NCI-H526 (cell line): ENCODE data around the gene NHLH1.

Experiments
- DNase-seq, 2 experiments: peaks; one replicate each; lab custom pipeline; 2025; lab: John Stamatoyannopoulos, UW

Gene NHLH1

DNA sequence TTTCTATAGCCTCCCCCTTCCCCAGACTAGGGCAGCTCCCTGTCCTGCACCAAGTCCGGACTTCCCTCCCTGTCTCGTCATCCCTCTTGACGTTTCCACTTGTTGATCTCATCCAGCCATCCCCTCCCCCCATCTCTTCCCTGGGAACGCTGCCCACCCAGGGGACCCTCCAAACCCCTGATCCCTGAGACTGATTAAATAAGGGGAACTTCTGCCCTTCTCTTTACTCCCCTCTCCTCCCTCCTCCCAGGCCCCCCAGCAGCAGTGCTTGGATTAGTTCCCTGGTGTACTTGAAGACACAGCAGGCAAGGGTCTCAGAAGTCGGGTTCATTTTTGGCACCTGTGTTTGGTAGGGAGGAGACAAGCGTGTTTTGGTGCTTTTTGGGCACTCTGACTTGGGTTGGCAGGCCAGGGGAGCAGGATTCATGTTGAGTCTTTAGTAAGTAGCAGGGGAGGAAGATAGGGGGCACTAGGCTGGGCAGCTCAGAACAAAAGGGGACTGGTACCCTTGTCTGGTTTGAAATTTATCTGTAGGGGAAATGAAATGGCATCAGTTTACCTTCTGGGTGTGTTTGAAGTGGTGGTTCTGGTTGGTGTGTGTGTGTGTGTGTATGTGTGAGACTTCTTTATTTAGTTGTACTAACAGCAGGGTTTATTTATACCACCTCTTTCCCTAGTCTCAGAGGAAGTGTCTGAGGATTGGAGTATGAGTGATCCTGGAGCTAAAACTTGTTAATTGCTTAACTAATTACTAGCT, 44.6 kb downstream of the NHLH1 start:
- no peak for DNase-seq

DNA sequence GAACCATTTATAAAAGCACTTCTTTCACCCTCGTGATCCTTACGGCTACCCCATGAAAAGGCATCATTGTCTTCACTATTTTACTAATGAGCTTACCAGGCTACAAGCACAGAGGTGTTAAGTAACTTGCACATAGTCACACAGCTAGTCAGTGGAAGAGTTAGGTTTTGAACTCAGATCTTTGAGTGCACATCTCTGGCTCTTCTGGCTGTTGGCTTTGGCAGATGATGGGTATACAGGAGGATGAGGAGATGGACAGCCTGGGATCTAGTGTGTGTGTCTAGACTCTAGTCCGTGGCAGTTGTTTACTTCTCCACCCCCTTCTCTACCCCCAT, 45.1 kb downstream of the NHLH1 start:
- DNase-seq, result no peak

DNA sequence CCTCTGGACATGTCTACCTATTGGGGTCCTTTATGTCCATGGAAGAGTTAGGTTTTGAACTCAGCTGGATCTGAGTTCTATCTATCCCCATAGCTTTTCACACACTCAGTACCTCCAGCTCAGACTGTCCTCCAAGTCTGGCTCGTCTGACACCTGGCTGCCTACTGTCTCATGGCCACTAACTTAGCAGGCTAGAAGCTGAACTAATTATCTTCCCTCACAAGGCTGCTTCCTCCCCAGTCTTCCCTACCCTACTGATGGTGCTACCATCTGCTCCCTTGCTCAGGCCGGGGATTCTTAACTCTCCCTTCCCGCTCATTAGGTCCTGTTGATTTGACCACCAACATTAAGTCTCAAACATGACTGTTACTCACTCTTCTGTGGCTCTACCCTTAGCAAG, 46.8 kb downstream of the NHLH1 start:
- DNase-seq, result no peak

- DNase-seq, result peak; percentile 14 to 18
These were observed 48.0 kb downstream of the NHLH1 start for GRCh38 chr1:160414881-160415280.

DNA sequence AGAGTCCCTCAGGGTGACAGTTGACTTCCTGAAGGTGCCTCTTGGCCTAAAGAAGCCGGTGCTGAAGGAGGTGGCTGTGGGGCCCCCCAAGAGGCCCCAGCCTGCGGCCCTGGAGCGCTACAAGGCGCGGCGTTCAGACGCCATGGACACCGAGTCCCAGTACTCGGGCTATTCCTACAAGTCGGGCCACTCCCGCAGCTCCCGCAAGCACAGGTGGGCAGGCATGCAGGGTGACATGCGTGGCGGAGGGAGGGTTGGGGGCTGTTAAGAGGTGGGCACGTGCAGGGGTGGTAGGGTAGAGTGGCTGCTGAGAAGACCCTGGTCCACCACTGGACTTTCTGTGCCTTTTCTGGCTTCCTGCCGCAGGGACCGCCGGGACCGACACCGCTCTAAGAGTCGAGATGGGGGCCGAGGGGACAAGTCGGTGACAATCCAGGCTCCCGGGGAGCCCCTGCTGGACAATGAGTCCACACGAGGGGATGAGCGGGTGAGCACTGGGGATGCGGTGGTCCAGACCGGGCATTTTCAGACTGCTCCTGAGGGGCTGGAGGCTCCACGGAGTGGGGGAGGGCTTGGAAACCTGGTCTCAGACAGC, 48.9 kb downstream of the NHLH1 start:
- no peak for DNase-seq

DNA sequence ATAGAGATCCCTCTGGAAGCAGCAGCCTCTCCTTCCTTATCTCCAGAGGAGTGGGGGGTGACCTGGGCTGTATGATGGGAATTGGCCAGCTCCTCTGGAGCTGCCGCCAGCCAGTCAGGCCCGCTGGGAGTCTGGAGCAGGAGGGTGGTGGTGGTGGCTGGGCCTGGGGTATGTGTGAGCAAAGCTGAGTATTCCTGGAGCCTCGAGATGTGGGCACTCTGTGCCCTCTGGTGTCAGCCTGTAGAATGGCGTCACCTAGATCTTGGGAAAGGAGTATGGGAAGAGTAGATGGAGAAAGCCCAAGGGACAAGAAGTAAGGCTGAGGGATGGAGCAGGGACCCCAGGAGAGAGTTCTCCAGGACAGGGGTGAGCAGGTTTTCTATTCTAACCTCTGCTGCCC, 49.5 kb downstream of the NHLH1 start:
- peak; percentile 65 to 74 for DNase-seq

DNA sequence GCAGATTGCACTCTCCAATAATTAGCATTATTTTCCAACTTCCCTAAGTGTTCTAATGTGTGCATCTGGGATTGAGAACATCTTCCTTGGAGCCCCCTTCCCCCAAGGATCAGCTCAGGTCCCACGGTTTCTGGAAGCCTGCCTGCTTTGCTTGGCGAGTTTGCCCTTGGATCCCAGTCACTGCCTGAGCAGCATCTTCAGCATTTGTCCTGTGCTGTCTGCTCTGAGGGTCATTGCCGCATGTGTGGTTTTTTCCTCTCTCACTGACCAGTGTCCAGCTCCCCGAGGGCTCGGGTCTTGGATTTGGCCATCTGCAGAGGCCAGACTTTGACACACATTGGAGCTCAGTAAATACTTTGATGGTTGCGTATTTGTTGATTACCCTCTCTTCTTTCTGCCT, 51.6 kb downstream of the NHLH1 start:
- no peak for DNase-seq

DNA sequence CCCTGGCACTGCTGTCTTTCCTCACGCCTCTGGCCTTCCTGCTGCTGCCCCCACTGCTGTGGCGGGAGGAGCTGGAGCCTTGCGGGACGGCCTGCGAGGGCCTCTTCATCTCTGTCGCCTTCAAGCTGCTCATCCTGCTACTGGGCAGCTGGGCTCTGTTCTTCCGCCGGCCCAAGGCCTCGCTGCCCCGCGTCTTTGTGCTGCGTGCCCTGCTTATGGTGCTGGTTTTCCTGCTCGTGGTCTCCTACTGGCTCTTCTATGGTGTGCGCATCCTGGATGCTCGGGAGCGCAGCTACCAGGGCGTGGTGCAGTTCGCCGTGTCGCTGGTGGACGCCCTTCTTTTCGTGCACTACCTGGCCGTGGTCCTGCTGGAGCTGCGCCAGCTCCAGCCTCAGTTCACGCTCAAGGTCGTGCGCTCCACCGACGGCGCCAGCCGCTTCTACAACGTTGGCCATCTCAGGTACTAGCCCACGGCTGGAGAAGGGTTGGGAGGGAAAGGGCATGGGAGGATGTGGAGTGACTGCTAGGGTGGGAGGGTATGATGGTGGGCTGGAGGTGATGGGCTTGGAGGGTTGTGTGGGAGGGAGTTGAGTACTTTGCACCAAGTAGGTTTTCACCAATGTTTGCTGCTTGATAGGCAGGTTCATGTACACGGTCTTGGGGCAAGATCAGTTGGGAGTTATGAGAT, 52.4 kb downstream of the NHLH1 start:
- no peak for DNase-seq

- no peak for DNase-seq
These were observed 52.9 kb downstream of the NHLH1 start for GRCh38 chr1:160419838-160420169.

GRCh38 chr1:160420881-160421842, 54.3 kb downstream of the NHLH1 start:
- DNase-seq, result no peak

- no peak for DNase-seq
These were observed 55.0 kb downstream of the NHLH1 start for GRCh38 chr1:160421881-160422280.
